HCEC 1CT (cell line): ENCODE results near the gene TUBA8.
A peak's percentile ranks its signal among the peaks of the same experiment; 100 is the strongest.
"Not testable (repeated sequence)": the region's sequence is repeated elsewhere in the genome, so short reads cannot be mapped to it uniquely, and the experiment has no call there.

Experiments used
- DNase-seq: peaks from one replicate; pipeline ENCODE4 v3.0.0-alpha.2; 2017

TUBA8 gene

GRCh38 chr22:18077639-18078328 is 32.8 kb upstream of the TUBA8 start, which contains the start of gene PEX26:
PEX26 (plus strand) TSS chr22:18077990; CDS start chr22:18078377, 387 bp downstream.
- DNase-seq = peak; percentile 96

- peak; percentile 14 for DNase-seq
Measured at GRCh38 chr22:18078329-18079041, 32.1 kb upstream of the TUBA8 start.

- no peak for DNase-seq
Measured at GRCh38 chr22:18079706-18080233, 30.8 kb upstream of the TUBA8 start.

GRCh38 chr22:18081416-18081815 is 29.2 kb upstream of the TUBA8 start:
- DNase-seq = no peak

- no peak for DNase-seq
Measured at GRCh38 chr22:18082467-18082866, 28.1 kb upstream of the TUBA8 start.

- no peak for DNase-seq
Measured at GRCh38 chr22:18083406-18083805, 27.2 kb upstream of the TUBA8 start.

- peak; percentile 40 for DNase-seq
Measured at GRCh38 chr22:18085188-18085587, 25.4 kb upstream of the TUBA8 start.

- DNase-seq = no peak
Measured at GRCh38 chr22:18087350-18087855, 23.2 kb upstream of the TUBA8 start.

- no peak for DNase-seq
Measured at GRCh38 chr22:18088825-18089568, 21.6 kb upstream of the TUBA8 start.

GRCh38 chr22:18090286-18090685 is 20.3 kb upstream of the TUBA8 start:
- no peak for DNase-seq

GRCh38 chr22:18091478-18091877 is 19.1 kb upstream of the TUBA8 start:
- DNase-seq = no peak

- no peak for DNase-seq
Measured at GRCh38 chr22:18091916-18092526, 18.6 kb upstream of the TUBA8 start.

- DNase-seq = no peak
Measured at GRCh38 chr22:18093661-18094060, 16.9 kb upstream of the TUBA8 start.

GRCh38 chr22:18095101-18095805 is 15.4 kb upstream of the TUBA8 start:
- no peak for DNase-seq

- no peak for DNase-seq
Measured at GRCh38 chr22:18096823-18097222, 13.8 kb upstream of the TUBA8 start.

GRCh38 chr22:18100781-18101180 is 9.8 kb upstream of the TUBA8 start:
- DNase-seq = no peak

GRCh38 chr22:18101536-18101935 is 9.1 kb upstream of the TUBA8 start:
- DNase-seq = no peak

GRCh38 chr22:18103527-18104269 is 6.9 kb upstream of the TUBA8 start:
- DNase-seq = no peak

GRCh38 chr22:18104566-18104965 is 6.0 kb upstream of the TUBA8 start:
- DNase-seq = no peak

GRCh38 chr22:18105981-18106380 is 4.6 kb upstream of the TUBA8 start:
- DNase-seq = not testable (repeated sequence)
